A549 treated with ZK216348 at 1 μM for 4 hours (cell line): ENCODE measurements around the gene PARP1. TPM values are rescaled to one million over a fixed set of nuclear protein-coding genes. Genes with fewer than 3 reads are reported as not detected.

Source experiments
- total RNA-seq: library from RNA; stranded (reverse); fragments of 200-300 nt; extraction: Qiagen RNA extraction; gene quantifications from 5 replicates; pipeline ENCODE4 v1.2.3, GENCODE V29; 2022; ENCODE audit warnings: low read depth

The PARP1 gene
- total RNA-seq, result 105 to 126 TPM (median 114 TPM) in 5 replicates

GRCh38 chr1:226407497-226408284, at the start of gene PARP1:
TSS of gene PARP1 (minus strand) at chr1:226408093. CDS start at chr1:226407929, 164 bp downstream.

Other genes starting within 250 kb of the PARP1 start
- 16.3 to 30.1 TPM (median 27.0 TPM) in 5 replicates for gene ACBD3, start 221.4 kb downstream of the PARP1 start, total RNA-seq
- gene MIXL1, start 184.4 kb downstream of the PARP1 start, total RNA-seq, result 0.13 TPM in 1 of 5 replicates, not detected in the others
- gene LIN9, start 98.9 kb downstream of the PARP1 start, total RNA-seq, result 4.6 to 8.7 TPM (median 7.4 TPM) in 5 replicates
- gene STUM, start 140.7 kb upstream of the PARP1 start, total RNA-seq, result not detected in 5 replicates